ENCODE data around the gene IL22.

GRCh38 chr12:68240079-68240478 is 13.3 kb downstream of the IL22 start:
- no peak for TF ChIP-seq CTCF (IDR thresholded peaks at IDR 0.05; ENCODE audit: insufficient read depth, low read depth, low read length)
- TF ChIP-seq EZH2 (IDR thresholded peaks at IDR 0.05; ENCODE audit: insufficient read depth, low read length) = no peak
